Cardiac septum (tissue), 1 donor: ENCODE results near the gene DHODH. TPM values are rescaled to one million over a fixed set of nuclear protein-coding genes. Genes with fewer than 3 reads are reported as not detected.

Experiments
- DNase-seq: peaks from one replicate; pipeline ENCODE4 v3.0.0-alpha.2; 2020; ENCODE audit warnings: low spot score
- intact Hi-C: fragments of 100-400 bp; cut with DNase I; formaldehyde crosslinking; loops from one replicate; pipeline ENCODE4 v1.14.0; 2022
- total RNA-seq: library from RNA; stranded (reverse); fragmentation: NEBNext Ultra II Directional; extraction: Animal tissue kit (Norgen Biotek cat#: 25700); gene quantifications from one replicate; pipeline ENCODE4 v1.2.1, GENCODE V29; 2021
- donor health status: DM: no; HTN: no; CAD: no.

The DHODH gene
- total RNA-seq, 1 donor from 2014 or later, result 7.3 TPM

DNA sequence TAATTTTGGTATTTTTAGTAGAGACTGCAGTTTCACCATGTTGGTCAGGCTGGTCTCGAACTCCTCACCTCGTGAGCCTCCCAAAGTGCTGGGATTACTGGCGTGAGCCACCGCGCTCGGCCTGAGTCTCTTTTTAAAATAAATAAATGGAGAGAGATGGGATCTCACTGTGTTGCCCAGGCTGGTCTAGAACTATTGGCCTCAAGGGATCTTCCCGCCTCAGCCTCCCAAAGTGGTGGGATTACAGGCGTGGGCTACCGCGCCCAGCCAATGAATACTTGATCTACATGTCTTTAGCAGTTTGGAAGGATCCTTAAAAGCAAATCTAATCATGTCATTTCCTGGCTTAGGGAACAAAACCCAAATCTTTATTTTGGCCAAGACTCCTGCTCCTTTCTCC lies 1.2 kb downstream of the DHODH start:
- intact Hi-C loops, result loop anchor here (2.0 kb wide), 1 partner anchor 85 kb away; no protein-coding TSS in a partner anchor

DNA sequence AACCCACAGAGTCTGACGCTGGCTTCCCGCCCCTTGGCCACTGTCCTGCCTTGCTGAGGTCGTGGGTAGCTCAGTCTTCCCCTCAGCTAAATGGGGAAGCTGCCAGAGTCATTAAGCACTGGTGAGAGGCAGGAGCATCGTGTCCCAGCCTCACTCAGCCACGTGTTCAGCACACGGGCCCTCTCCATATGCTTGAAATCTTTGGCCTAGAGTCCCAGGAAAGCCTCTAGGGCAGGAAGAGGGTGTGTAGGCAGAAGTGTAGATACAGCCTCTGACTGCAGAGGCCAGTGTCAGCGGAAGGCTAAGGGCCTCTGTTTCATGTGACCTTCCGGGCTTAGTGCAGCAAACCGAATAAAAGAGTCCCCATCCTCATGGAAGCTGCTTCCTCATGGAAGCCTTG lies 4.1 kb downstream of the DHODH start:
- intact Hi-C loops, result no loop called here
- no peak for DNase-seq

More for the DNA sequence above, 1.2 kb downstream of the DHODH start:
- DNase-seq, result no peak

DNA sequence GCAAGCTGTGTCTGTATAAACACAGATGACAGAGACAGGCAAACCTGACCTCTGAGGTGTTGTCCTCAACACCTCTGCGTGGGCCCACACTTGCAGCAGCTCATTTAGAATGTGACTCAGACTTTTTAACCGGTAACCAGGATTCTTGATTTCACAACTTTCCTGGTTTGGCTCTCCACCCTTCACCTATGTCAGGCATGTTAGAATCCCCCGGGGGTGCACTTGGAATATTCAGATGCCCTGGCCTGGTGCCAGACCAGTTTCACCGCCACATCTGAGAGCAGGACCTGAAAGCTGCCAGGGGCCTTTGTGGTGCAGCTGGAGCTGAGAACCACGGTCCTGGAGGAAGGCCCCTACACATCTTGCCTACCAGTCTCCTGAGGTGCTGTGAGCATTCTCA lies 4.8 kb downstream of the DHODH start:
- DNase-seq, result no peak
- intact Hi-C loops, result no loop called here

DNA sequence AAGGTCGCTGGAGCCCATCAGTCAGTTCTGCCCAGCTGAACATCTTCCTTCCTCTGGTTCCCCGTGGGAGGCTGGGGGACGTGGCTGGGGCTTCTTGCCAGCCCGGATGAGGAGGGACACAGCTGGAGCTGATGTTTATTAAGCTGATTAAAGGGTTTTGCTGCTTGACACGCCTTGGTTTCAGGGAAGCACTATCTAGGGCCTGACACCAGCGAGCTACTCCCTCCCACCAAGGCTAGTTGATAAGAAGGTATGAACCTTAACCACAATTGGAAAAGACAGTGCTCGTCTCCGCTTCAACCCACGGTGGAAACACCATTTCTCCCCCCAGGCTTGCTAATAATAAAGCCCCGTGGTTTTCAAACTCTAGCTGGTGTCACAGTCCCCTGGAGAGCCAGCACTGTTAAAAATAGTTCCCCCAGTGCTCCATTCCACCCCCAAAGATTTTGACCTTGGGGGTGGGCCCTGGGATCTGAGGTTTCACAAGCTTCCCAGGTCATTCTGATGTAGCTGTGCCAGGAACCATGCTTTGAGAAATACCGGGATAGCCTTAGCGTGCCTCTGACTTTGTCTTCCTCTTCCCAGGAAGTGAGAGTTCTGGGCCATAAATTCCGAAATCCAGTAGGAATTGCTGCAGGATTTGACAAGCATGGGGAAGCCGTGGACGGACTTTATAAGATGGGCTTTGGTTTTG lies 5.5 kb downstream of the DHODH start:
- intact Hi-C loops, result no loop called here
- no peak for DNase-seq

GRCh38 chr16:72014675-72015074 lies 6.1 kb downstream of the DHODH start:
- no peak for DNase-seq
- intact Hi-C loops, result no loop called here

- DNase-seq, result no peak
- intact Hi-C loops, result no loop called here
Measured at GRCh38 chr16:72015124-72015523, 6.6 kb downstream of the DHODH start.

DNA sequence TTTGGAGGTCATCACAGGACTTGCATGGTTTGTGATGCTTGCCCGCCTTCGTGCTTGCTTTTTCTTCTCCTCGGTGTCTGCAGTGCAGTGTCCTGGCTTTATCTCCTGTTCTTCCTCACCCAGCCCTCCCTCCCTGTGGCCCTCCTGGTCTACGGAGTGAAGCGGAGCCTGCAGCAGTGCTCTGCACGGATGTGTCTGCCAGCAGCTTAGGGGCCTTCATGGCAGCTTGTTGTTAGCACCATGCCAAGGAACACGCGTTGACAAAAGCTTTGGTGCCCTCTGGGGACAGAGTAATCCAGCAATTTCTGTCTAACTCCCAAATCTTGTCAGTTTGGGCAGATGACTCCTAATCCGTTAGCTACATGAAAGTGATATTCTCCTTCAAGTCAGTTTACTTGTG lies 9.9 kb downstream of the DHODH start:
- DNase-seq, result no peak
- intact Hi-C loops, result no loop called here

DNA sequence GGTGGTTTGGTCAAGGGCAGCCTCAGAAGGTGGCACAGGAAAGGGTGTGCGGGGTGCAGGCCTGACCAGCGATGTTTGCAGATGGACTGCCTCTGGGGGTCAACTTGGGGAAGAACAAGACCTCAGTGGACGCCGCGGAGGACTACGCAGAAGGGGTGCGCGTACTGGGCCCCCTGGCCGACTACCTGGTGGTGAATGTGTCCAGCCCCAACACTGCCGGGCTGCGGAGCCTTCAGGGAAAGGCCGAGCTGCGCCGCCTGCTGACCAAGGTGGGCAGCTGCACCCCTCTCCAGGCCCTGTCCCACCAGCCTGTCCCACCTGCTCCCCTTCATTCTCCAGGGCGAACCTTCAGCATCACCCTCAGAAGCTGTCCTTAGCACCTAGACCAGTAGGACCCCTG lies 12.5 kb downstream of the DHODH start:
- no peak for DNase-seq

DNA sequence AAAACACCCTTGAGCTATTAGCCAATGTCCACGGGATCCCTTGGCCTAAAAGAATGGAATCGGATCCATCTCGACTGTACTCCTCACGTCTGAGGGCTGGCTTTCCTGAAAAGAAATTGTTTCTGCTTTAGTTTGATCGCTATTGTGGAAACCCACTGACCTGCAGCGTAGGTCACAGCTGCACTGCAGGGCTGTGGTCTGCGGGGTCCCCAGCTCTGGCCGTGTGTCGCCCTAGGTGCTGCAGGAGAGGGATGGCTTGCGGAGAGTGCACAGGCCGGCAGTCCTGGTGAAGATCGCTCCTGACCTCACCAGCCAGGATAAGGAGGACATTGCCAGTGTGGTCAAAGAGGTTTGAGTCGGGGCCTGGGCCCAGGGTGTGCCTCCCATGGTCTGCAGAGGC lies 13.6 kb downstream of the DHODH start:
- intact Hi-C loops, result no loop called here
- DNase-seq, result no peak

More for the DNA sequence above, 12.5 kb downstream of the DHODH start:
- intact Hi-C loops, result no loop called here

DNA sequence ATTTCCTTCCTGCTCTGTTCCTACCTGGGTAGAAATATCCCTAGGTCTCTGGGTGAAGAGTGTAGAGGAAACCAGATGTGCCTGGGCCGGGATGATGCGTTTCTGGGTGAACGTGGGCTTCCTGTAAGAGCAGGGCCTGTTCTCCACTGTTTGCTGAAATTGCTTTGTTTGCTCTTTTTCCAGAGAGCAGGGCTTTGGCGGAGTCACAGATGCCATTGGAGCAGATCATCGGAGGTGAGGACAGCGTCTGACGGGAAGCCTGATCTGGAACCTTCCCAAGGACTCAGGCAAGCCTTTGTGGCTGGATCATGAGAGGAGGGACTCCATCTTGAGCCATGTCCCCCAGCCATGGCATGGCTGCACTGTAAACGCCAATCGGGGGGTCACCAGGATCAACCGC lies 15.4 kb downstream of the DHODH start:
- intact Hi-C loops, result no loop called here
- DNase-seq, result no peak

- no peak for DNase-seq
- intact Hi-C loops, result no loop called here
Measured at GRCh38 chr16:72024862-72025382, 16.4 kb downstream of the DHODH start.

DNA sequence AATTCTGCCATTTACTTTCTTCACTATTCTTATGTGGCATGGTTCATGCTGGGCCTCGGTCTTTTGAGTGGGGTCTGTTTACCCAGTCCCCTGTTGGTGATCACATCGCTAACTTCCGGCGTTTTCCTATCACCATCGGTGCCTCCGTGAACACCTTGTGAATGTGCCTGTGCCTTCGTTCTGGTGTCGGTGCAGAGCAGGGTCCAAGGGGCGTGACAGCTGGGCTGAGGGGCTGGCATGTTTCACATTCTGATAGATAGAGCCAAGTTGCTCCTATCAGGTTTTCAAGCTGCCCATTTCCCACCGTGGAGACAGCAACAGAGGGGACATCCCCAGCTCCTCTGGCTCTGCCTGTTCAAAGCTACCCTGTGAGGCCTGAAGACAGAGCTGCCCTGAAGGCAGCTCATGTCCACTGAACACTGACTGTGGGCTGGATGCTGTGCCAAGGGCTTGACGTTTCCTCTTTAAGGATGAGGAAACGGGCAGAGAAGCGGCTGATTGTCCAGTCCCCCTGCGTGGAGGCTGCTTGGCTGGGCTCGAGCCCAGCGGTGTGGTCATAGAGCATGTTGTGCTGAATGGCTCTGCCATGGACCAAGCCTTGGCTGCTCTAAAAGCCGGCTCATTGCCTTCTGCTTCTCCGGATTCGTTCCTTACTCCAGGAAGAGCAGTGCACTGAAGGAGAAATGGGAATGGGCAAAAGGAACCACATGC lies 17.0 kb downstream of the DHODH start:
- no peak for DNase-seq
- intact Hi-C loops, result no loop called here

DNA sequence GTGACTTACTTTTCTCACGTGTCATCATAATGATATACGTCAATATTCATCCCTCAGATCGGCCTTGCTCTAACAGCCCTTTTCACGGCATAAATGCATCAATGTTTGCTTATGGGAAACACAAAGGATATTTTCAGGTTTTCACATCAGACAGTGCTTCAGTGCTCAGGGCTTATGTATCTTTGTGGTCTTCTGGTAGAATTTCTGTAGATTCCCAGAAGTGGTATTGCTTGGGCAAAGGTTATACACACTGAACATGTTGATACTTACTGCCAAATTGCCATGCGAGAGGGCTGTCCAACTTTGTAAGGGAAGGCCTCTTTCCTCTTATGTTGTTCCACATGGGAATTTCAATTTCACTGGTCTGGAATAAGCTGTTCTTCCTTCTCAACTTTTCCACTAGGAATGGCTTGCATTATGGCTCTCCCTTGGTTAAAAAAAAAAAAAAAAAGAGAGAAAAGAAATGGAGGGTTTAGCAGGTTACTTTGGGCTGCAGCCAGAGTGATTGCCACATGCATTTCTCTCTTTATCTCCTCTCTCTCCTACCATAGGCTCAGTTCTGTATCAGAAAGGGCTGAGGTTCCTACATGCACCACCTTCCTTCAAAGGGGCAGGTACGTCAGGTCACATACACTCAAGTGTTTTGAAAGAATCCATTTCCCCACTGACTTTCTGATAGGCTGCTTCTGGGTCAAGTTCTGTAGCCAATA lies 19.3 kb downstream of the DHODH start:
- intact Hi-C loops, result no loop called here

GRCh38 chr16:72029567-72030271 lies 21.2 kb downstream of the DHODH start:
- no peak for DNase-seq
- intact Hi-C loops, result no loop called here

More for the DNA sequence above, 19.3 kb downstream of the DHODH start:
- DNase-seq, result no peak

GRCh38 chr16:72033437-72033836 lies 24.9 kb downstream of the DHODH start:
- intact Hi-C loops, result no loop called here
- no peak for DNase-seq

DNA sequence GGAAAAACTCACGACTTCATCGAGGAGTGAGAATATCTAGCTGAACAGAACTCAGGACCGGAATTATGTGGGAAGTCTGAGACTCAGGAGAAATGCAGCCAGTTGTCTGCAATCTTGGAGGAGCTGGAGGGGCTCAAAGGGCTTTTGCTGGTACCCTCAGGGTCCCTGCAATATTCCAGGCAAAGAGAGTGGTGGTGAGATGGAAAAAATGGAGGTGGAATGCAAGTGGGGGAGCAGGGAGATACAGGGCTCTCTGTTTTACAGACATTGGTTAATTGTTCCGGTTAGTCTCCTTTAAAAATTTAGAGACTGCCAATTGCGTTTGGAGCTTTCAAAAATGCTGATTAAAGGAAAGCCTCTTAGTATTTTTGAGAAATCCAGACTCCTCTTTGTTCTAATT lies 27.6 kb downstream of the DHODH start:
- no peak for DNase-seq
- intact Hi-C loops, result no loop called here

DNA sequence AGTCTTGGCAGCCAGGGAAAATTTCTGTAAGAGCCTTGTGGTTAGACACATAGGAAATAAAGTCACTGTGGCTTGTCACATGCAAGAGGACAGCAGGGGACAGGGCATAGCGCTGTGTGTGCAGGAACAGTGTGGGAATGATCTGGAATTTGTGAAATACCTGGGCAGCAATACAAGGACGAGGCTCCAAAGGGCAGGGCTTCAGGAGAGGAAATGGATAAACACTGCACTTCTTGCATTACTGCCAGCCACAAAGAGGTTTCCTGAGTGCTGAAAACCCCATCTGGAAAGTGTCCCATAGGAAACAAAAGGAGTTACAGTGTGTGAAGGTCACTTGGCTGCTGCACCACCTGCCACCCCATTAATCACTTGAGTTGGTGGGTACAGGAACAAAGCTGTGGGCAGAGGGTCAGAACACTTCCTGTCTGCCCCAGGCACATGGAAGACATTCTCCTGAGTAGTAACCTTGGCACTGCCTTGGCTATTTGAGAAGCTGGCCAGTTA lies 33.7 kb downstream of the DHODH start:
- intact Hi-C loops, result no loop called here

GRCh38 chr16:72043058-72043457 lies 34.5 kb downstream of the DHODH start:
- DNase-seq, result no peak
- intact Hi-C loops, result no loop called here

More for the DNA sequence above, 33.7 kb downstream of the DHODH start:
- no peak for DNase-seq

GRCh38 chr16:72043539-72043938 lies 35.0 kb downstream of the DHODH start:
- no peak for DNase-seq
- intact Hi-C loops, result no loop called here

DNA sequence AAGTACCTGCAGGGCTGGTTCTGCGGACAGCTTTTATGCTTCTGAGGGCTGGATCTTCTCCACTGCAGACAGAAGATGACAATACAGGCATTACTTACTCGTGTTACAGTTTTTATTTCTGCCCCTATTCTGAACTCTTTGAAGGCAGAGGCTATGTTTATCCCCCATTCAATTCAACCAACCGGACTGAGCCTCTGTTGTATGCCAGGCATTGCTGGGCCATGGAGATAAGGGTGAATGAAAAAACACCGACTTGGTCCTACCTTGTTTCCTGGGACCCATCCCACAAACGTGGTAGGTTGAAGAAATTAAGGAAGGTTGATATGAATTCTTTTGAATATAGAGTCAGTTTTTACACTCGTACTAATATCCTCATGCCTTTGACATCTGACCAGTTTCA lies 35.8 kb downstream of the DHODH start:
- intact Hi-C loops, result no loop called here
- DNase-seq, result no peak
